Islet precursor cell (in vitro differentiated cells): ENCODE results near the gene BDKRB2.

Experiments used
- DNase-seq: peaks from one replicate; pipeline ENCODE4 v3.0.0-alpha.2; 2018

The BDKRB2 gene

DNA sequence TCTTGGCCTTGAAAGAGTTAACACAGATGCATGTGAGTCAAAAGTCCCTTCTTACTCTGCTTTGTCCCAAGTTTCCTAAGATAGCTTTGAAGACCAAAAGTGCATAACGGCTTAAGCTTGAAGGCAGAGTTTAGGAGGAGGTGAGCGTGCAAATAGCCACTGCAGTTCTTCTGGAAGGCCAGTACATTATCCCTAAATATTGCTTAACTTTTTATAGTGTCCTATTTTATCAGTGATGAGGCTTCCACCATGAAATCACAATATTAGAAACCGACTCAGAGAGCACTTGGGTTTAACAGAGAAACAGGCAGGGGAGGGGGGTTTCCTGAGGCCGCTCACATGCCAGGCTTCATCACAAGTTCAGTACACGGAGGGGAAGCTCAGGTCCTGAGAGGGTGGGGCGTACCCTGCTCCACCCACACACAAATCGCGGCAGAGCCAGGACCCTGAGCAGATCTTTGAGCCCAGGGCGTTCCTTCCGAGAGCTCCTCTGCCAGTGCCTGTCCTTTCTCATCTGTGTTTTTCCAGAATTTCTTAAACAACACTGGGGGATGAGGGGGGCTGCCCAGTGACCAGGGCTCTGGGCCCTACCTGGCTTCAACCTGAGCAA lies 26.8 kb upstream of the BDKRB2 start:
- no peak for DNase-seq

- DNase-seq, result no peak
These were observed 25.9 kb upstream of the BDKRB2 start for GRCh38 chr14:96178461-96179321.

DNA sequence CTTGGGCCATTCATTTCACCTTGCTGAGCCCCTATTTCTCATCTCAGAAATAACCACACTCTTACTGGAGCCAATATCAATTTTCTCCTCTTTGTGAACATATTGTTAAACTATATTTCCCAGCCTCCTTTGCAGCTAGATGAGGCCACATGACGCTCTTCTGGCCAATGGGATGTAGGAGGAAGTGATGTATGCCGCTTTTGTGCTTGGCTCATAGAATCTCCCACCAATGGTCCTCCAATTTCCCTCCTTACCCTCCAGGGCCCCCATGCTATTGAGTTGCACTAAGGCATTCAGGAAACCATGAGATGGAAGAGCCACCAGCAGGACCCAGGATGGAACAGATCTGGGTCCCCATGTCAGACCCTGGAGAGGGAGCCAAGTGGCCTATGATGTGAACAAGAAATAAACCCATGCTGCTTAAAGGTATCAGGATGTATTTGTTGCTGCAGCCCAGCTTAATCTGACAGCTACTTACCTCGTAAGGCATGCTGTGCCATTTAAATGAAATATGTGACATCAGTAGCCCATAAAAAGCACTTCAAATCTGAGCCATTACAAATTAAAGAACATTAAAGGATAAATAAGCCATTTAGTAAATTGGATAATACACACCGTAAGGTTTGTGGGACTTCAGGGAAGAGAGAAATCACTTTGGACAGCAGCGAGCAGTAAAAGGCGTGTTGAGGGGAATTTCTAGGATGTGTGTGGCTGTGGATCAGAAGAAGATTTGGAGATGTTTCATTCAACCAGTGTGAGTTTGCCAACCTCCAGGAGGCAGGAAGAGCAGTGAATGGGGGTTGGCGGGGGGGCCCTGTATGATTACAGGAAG lies 24.4 kb upstream of the BDKRB2 start:
- DNase-seq, result no peak

GRCh38 chr14:96181186-96182056 lies 23.2 kb upstream of the BDKRB2 start:
- no peak for DNase-seq

- no peak for DNase-seq
These were observed 22.1 kb upstream of the BDKRB2 start for GRCh38 chr14:96182546-96182945.

- no peak for DNase-seq
These were observed 19.9 kb upstream of the BDKRB2 start for GRCh38 chr14:96184737-96185136.

DNA sequence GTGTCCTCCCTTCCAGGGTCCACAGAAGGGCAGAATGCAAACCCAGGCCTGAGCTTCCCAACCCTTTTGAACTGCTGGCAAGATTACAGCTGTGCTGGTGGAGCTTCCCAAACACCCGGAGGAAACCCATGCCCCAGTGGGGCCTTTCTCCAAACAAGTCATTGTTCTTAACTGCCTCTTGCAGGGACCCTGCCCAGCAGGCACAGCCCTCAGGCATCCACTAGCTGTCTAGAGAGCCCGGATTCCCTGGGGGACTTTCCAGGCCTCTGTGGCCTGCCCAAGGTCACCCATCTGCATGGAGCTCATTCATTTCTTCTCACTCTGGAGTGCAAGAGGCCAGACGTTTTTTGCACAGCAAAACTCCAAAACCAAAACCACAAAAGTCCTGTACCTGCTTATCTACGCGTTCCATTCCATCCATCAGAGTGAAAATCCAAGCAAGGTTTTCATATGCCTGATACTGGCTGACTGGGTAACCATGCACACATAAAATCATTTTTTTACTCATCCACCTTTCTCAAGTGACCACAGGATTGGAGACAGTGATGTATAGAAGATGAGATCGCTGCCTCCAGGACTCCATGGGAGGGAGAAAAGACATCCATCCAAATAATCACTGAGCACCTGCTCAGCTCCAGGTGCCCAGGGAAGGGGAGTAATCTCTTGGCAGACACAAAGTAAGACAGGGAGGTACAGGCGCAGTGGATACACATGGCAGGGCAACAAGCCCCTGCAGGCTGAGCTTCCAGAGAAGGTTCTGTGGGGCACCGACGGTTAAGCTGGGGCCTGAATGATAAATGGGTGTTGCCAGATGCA lies 17.2 kb upstream of the BDKRB2 start:
- DNase-seq, result no peak

- DNase-seq, result no peak
These were observed 15.3 kb upstream of the BDKRB2 start for GRCh38 chr14:96189281-96189711.

GRCh38 chr14:96191353-96191752 lies 13.3 kb upstream of the BDKRB2 start:
- DNase-seq, result no peak

DNA sequence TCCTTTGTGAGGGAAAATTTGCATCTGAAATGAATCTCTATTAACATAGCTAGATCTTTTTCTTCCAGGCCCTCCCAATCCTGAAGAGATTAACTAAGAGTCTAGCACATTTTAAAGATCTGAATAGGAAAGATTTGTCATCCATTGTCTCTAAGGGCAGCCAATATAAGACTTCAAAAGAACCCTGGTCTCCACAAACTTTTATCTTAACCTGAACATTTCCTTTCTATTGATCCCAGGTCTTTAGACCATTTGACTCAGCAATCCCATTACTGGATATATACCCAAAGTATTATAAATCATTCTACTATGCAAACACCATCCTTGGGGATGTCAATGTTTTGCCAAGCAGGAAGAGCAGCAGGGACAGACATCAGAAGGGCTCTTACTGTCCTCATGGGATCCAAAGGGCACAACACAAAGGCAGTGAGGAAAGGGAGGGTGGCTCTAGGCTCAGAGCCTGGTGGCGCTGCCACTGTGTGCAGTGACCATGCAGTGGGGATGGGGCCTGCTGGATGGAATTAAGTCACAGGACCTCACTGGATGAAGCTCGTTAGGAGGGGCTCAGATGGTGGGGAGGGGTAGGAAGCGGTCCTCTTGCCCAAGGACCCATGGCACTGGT lies 12.7 kb upstream of the BDKRB2 start:
- no peak for DNase-seq

- no peak for DNase-seq
These were observed 11.4 kb upstream of the BDKRB2 start for GRCh38 chr14:96192975-96193805.

DNA sequence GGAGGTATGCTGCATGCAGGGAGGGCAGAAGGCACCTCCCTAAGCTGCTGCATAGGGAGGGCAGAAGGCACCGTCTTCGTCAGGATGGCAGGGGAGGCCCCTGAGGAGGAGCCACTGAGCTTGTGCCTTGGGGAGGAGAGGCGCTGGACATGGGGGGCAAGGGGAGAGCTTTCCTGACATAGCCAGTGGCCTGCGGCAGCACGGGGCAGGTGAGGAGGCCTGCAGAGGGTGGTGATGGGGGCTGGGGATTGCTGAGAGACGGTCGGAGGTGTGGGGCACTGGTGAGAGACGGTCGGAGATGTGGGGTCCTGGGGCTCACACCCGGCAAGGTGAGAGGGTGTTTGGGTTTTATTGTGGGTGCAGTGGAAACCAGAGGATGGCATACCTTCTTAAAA lies 10.4 kb upstream of the BDKRB2 start:
- no peak for DNase-seq

- DNase-seq, result no peak
These were observed 9.8 kb upstream of the BDKRB2 start for GRCh38 chr14:96194657-96195431.

- no peak for DNase-seq
These were observed 9.1 kb upstream of the BDKRB2 start for GRCh38 chr14:96195441-96196081.

DNA sequence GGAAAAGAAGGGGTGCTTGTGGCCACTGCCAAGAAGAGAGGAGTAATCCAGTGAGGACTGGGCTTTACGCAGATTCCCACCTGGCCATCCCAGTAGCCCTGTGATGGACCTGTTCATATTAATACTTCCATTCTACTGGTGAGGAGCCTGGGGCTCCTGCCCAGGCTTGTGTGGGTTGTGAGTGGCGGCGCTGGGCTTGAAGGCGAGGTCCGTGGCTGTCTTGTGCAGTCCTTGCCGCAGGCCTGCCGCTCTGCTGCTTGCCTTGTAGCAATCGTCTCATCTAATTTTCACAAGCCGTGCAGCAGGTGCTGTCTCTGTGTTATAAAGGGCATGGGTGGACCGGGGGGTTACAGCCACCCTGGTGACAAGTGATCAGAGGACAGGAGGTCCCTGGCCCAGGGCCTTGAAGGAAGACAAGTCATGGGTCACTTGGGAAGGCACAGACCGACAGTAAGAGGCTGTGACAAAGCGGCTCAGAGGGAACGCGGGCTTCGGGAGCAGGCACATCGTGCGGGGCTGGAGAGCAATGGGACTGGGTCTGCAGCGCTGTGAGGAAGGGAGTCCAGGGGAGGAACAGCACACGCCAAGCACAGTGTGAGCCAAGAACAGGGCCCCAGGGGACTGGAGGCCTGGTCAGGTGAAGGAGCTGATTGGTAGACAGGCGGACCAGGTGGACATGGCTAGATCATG lies 7.3 kb upstream of the BDKRB2 start:
- DNase-seq, result no peak

GRCh38 chr14:96197969-96198368 lies 6.7 kb upstream of the BDKRB2 start:
- no peak for DNase-seq

GRCh38 chr14:96198430-96199130 lies 6.1 kb upstream of the BDKRB2 start:
- no peak for DNase-seq

DNA sequence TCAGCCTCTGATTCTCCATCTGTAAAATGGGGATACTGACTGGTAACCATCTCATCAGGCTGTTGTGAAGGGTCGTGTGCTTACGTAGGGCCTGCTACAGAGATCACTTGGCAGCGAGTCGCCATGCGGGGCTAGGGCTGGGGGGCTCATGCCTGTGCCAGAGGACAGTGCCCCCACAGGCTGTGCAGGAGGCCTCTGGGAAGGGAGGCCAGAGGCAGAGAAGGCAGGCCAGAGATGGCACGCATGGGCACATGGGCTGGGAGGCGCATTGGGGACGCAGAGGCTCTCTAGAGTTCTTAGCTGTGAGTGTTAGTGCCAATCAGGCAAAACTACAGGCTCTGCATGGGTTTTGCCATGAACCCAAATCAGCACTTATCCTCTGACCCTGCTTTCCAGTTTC lies 3.5 kb upstream of the BDKRB2 start:
- no peak for DNase-seq
